Fibroblast of pulmonary artery (primary cell): ENCODE data around the gene DDX39A.

Source experiments
- DNase-seq: peaks from one replicate; pipeline ENCODE4 v3.0.0-alpha.2; 2010; ENCODE audit warnings: low read depth
- H3K4me3 ChIP-seq: replicated peaks from 2 replicates; pipeline ENCODE4 v1.5.1; 2011; ENCODE audit warnings: low read depth, mild to moderate bottlenecking, control low read depth, low read length, moderate library complexity
- TF ChIP-seq, protein P1 (sequence below): IDR thresholded peaks from 2 replicates; pipeline ENCODE4 v1.5.1; 2011; ENCODE audit warnings: mild to moderate bottlenecking, control low read depth, low read length, inconsistent platforms; ENCODE audit errors: missing control alignments

DDX39A gene

DNA sequence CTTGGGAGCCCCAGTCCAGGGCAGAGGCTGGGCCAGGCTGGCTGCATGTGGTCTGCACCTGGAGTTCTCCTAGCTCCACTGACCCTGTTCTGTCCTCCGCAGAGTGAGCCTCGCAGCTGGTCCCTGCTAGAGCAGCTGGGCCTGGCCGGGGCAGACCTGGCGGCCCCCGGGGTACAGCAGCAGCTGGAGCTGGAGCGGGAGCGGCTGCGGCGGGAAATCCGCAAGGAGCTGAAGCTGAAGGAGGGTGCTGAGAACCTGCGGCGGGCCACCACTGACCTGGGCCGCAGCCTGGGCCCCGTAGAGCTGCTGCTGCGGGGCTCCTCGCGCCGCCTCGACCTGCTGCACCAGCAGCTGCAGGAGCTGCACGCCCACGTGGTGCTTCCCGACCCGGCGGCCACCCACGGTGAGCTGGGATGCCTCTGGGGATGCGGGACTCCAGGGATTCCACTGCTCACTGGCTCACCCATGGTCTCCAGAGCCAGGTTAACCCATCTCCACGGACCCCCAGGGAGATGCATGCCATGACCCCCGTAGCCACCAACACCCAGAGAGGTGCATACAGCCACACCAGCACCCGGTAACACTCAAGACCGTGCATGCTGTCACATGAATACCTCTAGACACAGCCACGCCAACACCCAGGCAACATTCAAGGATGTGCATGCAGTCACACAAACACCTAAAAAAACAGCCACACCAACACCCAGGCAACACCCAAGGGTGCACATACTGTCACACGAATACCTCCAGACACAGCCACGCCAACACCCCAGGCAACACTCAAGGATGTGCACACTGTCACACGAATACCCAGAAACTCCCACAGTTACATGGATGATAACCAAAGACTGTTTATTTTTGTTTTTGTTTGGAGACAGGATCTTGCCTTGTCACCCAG lies 22.1 kb upstream of the DDX39A start:
- no peak for DNase-seq
- TF ChIP-seq, protein P1, sequence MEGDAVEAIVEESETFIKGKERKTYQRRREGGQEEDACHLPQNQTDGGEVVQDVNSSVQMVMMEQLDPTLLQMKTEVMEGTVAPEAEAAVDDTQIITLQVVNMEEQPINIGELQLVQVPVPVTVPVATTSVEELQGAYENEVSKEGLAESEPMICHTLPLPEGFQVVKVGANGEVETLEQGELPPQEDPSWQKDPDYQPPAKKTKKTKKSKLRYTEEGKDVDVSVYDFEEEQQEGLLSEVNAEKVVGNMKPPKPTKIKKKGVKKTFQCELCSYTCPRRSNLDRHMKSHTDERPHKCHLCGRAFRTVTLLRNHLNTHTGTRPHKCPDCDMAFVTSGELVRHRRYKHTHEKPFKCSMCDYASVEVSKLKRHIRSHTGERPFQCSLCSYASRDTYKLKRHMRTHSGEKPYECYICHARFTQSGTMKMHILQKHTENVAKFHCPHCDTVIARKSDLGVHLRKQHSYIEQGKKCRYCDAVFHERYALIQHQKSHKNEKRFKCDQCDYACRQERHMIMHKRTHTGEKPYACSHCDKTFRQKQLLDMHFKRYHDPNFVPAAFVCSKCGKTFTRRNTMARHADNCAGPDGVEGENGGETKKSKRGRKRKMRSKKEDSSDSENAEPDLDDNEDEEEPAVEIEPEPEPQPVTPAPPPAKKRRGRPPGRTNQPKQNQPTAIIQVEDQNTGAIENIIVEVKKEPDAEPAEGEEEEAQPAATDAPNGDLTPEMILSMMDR: no peak
- H3K4me3 ChIP-seq: no peak overlapping the region

DNA sequence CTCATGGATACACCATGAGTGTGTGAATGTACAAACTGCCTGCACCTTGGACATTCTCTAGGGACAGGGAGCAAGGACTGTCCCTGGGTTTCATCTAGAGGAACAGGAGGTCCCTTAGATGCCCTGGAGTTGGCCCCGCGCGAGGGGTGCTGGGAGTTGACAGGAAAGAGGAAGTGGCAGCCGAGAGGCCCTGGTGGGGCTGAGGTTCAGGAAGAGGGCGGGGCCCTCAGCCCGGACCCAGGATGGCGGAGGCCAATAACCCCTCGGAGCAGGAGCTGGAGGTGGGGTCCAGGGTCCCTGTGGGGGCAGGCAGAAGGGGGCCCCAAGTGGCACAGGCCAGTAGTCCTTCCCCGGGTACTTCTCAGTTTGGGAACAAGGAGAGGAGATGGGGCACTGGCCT lies 20.9 kb upstream of the DDX39A start:
- no peak overlapping the region for H3K4me3 ChIP-seq
- DNase-seq: no peak
- TF ChIP-seq, protein P1: no peak

DNA sequence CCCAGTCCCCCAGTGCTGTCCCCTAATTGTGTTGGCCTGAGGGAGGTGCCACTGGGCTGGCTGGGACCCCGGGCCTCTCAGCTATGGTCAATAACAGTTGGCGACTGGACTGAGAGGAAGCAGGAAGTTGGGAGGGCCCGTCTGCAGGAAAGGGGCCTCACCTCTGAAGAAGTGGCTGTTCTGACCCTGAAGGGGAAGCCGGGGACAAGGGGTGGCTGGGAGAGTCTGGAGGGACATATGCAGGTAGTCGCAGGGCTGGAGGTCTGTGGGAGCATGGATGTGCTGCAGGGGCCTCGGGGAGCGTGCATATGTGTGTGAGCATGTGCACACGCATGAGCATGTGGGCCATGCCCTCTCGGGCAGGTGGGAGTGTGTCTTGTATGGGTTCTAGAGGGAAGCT lies 19.9 kb upstream of the DDX39A start:
- DNase-seq: no peak
- TF ChIP-seq, protein P1: no peak
- no peak overlapping the region for H3K4me3 ChIP-seq

DNA sequence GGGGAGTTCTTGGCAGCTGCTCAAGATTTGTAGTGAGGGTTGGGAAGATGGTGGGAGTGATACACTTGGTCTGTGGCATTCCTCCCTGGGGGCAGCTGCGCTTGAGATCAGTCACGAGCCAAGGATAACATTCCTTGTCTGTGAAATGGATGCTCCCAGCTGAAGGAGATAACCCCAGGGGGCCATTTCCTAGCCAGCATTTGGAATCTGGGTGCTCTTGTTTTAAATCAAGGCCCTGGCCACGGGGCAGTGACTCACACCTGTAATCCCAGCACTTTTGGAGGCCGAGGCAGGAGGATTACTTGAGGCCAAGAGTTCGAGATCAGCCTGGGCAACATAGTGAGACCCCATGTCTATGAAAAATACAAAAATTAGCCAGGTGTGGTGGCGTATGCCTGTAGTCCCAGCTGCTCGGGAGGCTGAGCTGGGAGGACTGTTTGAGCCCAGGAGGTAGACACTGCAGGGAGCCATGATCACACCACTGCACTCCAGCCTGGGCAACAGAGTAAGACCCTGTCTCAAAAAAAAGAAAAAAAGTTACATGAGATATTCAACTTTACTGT lies 18.5 kb upstream of the DDX39A start:
- TF ChIP-seq, protein P1: no peak
- DNase-seq: no peak

DNA sequence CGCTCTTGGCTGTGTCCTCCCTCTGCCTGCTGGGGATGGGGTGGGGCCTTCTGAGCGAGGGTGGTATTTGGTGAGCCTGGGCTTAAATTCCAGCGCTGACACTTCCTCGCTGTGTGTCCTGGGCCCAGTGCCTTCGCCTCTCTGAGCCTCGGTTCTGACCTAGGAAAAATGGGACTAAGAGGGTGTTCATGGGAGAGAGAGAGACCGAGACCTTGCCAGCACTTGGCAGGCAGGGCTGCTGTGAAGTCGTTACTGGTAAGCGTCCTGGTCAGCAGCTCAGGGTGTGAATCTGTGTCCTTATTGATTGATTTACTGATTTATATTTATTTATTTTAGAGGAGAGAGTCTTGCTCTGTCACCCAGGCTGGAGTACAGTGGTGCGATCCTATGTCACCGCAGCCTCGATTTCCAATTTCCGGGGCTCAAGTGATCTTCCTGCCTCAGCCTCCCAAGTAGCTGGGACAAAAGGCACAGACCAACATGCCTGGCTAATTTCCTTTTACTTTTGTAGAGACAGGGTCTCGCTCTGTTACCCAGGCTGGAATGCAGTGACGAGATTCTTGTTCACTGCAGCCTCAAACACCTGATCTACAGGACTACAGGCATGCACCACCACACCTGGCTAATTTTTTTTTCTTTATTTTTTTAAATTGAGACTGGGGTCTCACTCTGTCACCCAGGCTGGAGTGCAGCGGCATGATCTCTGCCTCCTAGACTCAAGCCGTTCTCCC lies 16.3 kb upstream of the DDX39A start:
- DNase-seq: no peak
- TF ChIP-seq, protein P1: no peak
- peak overlapping the region; percentile 74 for H3K4me3 ChIP-seq

More for the DNA sequence above, 18.5 kb upstream of the DDX39A start:
- no peak overlapping the region for H3K4me3 ChIP-seq

DNA sequence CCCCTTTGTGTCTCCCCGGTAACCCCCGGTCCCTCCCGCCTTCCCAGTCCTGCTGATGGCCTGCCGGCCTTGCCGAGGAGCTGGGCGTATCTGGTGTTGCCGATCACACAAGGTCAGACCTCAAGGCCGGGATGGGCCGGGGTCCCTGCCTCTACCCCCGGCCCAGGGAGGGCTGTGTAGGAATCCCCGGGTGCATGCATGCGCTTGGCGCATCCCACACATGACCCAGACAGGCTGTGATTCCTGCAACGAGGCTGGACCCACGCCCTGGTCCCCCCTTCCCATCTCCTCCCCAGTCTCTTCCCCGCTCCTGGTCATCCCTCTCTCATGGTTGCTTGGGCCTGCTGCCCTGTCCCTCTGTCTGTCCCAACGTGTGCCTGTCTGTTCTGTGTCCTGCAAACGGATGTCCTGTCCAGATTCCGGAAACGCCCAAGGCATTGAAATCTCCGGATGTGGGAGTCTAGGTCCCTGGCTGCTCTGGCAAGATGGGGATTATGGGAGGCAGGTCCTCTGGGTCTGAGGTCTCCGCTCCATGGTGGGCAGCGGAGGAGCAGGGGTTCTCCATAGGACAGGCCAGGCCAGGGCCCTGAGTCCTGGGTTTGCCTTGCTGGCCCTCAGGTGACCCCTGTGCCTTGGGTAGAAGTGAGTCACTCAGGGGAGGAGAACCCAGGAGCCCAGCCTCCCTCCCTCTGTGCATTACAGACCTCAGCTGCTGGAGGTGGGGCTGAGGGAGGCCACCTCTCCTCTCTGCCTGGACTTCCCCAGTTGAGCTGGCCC lies 15.6 kb upstream of the DDX39A start:
- peak; percentile 82 for DNase-seq
- TF ChIP-seq, protein P1: no peak
- peak overlapping the region; percentile 74 for H3K4me3 ChIP-seq
